Calu3 (cell line): Measurements from ENCODE around the gene GPR107. TPM values are rescaled to one million over a fixed set of nuclear protein-coding genes. Genes with fewer than 3 reads are reported as not detected.

ENCODE experiments used
- BruUV-seq: library from RNA; stranded (reverse); fragments of 400-500 nt; replicated peaks from 2 replicates; lab custom pipeline; 2021; lab: Mats Ljungman, UMichigan
- CTCF ChIA-PET: fragments of 300-600 bp; sonication (Branson Sonifier 250); formaldehyde crosslinking; loops from one replicate; lab custom pipeline; 2022; ENCODE audit warnings: antibody characterized with exemption; lab: Charles Lee
- DNase-seq: peaks from one replicate; pipeline ENCODE4 v3.0.0; 2022
- H3K27ac Mint-ChIP-seq: one replicate; pipeline ENCODE4 v1.8.0; 2022; ENCODE audit warnings: mixed read lengths; ENCODE audit not compliant: unreplicated experiment
- H3K27me3 Mint-ChIP-seq: one replicate; pipeline ENCODE4 v1.8.0; 2022; ENCODE audit warnings: mixed read lengths; ENCODE audit not compliant: unreplicated experiment
- H3K36me3 Mint-ChIP-seq: one replicate; pipeline ENCODE4 v1.8.0; 2022; ENCODE audit warnings: mild to moderate bottlenecking, moderate library complexity, mixed read lengths; ENCODE audit not compliant: insufficient read depth, unreplicated experiment
- H3K4me1 Mint-ChIP-seq: one replicate; pipeline ENCODE4 v1.8.0; 2022; ENCODE audit warnings: mild to moderate bottlenecking, low read depth, mixed read lengths; ENCODE audit not compliant: unreplicated experiment
- H3K4me3 Mint-ChIP-seq: one replicate; pipeline ENCODE4 v1.8.0; 2022; ENCODE audit warnings: mild to moderate bottlenecking, low read depth, moderate library complexity, mixed read lengths; ENCODE audit not compliant: unreplicated experiment
- H3K9me3 Mint-ChIP-seq: one replicate; pipeline ENCODE4 v1.8.0; 2022; ENCODE audit warnings: low read depth, mixed read lengths; ENCODE audit not compliant: unreplicated experiment
- CTCF ChIP-seq: fragments of 200-600 bp; IDR thresholded peaks from one replicate; pipeline ENCODE4 v1.8.0; 2022; ENCODE audit warnings: antibody characterized with exemption; ENCODE audit not compliant: unreplicated experiment
- intact Hi-C: fragments of 100-400 bp; cut with micrococcal nuclease; formaldehyde crosslinking; loops from one replicate; pipeline ENCODE4 v1.10.0; 2022; ENCODE audit not compliant: unreplicated experiment
- total RNA-seq: library from RNA; stranded (reverse); gene quantifications from 2 replicates; pipeline ENCODE4 v1.2.3, GENCODE V29; 2022

GPR107 gene
- total RNA-seq, 1 experiment from 2014 or later = 43.4 TPM

- H3K4me1 Mint-ChIP-seq = peaks cover 9% of the 10 kb centered on the region
- DNase-seq = no peak
- intact Hi-C loops = no loop called here
- no peak for TF ChIP-seq CTCF
- H3K36me3 Mint-ChIP-seq = peaks cover 5% of the 10 kb centered on the region
- no peaks in the 10 kb centered on the region for H3K27me3 Mint-ChIP-seq
- BruUV-seq = no TSS peak
- no peaks in the 10 kb centered on the region for H3K9me3 Mint-ChIP-seq
- H3K27ac Mint-ChIP-seq = no peak overlapping the region
- H3K4me3 Mint-ChIP-seq = no peak overlapping the region
- CTCF ChIA-PET = no interaction called here
Measured at GRCh38 chr9:130064621-130065020, 10.9 kb downstream of the GPR107 start.

GRCh38 chr9:130069048-130069447, 15.3 kb downstream of the GPR107 start:
- CTCF ChIA-PET = no interaction called here
- H3K4me3 Mint-ChIP-seq = no peak overlapping the region
- TF ChIP-seq CTCF = no peak
- intact Hi-C loops = no loop called here
- no peaks in the 10 kb centered on the region for H3K9me3 Mint-ChIP-seq
- no peak for DNase-seq
- no TSS peak for BruUV-seq
- H3K27ac Mint-ChIP-seq = no peak overlapping the region
- H3K36me3 Mint-ChIP-seq = no peaks in the 10 kb centered on the region
- H3K27me3 Mint-ChIP-seq = no peaks in the 10 kb centered on the region
- H3K4me1 Mint-ChIP-seq = peaks cover 9% of the 10 kb centered on the region

GRCh38 chr9:130072515-130073235, 19.0 kb downstream of the GPR107 start:
- Mint-ChIP-seq H3K4me1 (peaks cover 9% of the 10 kb centered on the region), H3K4me3 (no peak overlapping the region), H3K36me3 (no peaks in the 10 kb centered on the region), H3K27ac (no peak overlapping the region), H3K9me3 (no peaks in the 10 kb centered on the region), H3K27me3 (no peaks in the 10 kb centered on the region)
- intact Hi-C loops = no loop called here
- no TSS peak for BruUV-seq
- TF ChIP-seq CTCF = no peak
- CTCF ChIA-PET = no interaction called here
- DNase-seq = no peak

GRCh38 chr9:130073373-130073772, 19.7 kb downstream of the GPR107 start:
- H3K4me1 Mint-ChIP-seq = peaks cover 9% of the 10 kb centered on the region
- no peaks in the 10 kb centered on the region for H3K27me3 Mint-ChIP-seq
- no peak overlapping the region for H3K27ac Mint-ChIP-seq
- no TSS peak for BruUV-seq
- TF ChIP-seq CTCF = no peak
- CTCF ChIA-PET = no interaction called here
- DNase-seq = no peak
- H3K9me3 Mint-ChIP-seq = no peaks in the 10 kb centered on the region
- H3K4me3 Mint-ChIP-seq = no peak overlapping the region
- no peaks in the 10 kb centered on the region for H3K36me3 Mint-ChIP-seq
- intact Hi-C loops = no loop called here
